ENCODE data around the gene PRSS57. TPM values are rescaled to one million over a fixed set of nuclear protein-coding genes. Genes with fewer than 3 reads are reported as not detected.

The PRSS57 gene
- total RNA-seq, 4 donors from 2014 or later = 0.32 TPM; not detected in 3

DNA sequence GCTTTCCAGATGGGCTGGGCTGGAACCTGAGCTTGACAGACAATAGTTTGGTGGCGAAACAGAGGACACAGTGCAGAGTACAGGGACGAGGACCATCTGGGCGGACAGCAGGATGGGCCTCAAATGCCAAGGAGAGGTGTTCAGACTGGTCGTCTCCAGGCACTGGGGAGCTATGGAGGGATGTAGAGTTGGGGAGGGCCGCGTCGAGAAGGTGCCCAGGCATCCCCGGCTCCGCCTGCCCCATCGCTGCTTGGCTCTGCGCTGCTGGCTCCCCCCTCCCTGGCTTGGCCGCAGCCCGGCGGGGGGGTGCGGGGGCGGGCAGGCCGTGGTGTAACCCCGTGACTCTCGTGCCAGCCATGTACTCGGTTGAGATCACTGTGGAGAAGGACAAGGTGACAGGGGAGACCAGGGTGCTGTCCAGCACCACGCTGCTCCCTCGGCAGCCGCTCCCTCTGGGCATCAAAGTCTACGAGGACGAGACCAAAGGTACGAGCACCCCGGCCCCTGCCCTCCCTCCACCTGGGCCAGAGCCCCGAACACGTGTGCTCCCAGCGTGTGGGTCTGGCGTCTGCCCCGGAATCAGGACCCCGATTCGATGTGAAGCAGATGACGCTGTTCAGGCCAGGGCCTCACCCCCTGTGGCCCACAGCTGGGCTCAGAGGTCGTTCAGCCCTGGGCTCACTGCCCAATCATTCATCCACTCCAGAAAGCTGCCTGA is 44.9 kb upstream of the PRSS57 start:
- H3K4me3 ChIP-seq (ENCODE audit: low read depth, poor library complexity, severe bottlenecking) = no peak overlapping the region
- no peak for DNase-seq (ENCODE audit: low spot score in 2 of 2)
- intact Hi-C loops (cut with DNase I; ENCODE audit: low total_unique reads) = no loop called here
- WGBS, 2 donors = 90% methylated on average over 24 to 28 of the region's 36 CpGs
- TF ChIP-seq, protein P1, sequence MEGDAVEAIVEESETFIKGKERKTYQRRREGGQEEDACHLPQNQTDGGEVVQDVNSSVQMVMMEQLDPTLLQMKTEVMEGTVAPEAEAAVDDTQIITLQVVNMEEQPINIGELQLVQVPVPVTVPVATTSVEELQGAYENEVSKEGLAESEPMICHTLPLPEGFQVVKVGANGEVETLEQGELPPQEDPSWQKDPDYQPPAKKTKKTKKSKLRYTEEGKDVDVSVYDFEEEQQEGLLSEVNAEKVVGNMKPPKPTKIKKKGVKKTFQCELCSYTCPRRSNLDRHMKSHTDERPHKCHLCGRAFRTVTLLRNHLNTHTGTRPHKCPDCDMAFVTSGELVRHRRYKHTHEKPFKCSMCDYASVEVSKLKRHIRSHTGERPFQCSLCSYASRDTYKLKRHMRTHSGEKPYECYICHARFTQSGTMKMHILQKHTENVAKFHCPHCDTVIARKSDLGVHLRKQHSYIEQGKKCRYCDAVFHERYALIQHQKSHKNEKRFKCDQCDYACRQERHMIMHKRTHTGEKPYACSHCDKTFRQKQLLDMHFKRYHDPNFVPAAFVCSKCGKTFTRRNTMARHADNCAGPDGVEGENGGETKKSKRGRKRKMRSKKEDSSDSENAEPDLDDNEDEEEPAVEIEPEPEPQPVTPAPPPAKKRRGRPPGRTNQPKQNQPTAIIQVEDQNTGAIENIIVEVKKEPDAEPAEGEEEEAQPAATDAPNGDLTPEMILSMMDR (IDR thresholded peaks at IDR 0.05) = no peak
- TF ChIP-seq POLR2A (IDR thresholded peaks at IDR 0.05) = no peak

DNA sequence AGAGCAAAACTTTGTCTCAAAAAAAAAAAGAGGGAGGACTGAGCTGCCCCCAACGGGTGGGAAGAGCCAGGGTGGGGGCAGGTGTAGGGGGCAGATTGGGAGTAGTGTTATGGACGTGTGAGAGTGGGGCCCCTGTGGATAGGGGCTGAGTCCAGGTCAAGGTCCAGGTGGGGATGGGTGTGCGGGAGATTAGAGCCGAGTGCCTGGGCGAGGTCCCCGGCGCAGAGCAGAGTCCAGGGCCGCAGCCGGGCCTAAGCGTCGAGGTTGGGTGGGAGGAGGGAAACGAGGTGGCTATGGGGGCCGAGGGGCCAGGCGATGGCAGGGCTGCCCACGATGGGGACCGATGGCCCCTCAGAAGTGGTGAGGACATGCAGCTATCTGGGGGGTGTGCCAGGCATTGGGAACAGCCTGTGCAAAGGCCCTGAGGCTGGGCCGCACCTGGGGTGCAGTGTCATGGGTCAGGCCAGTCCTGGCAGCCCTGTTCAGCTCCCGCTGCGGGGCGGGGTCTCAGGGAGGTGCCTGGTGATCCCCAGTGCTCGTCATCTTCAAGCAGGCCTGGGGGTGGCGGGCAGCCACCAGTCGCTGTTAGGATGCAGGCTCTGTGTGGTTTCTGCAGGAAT is 43.4 kb upstream of the PRSS57 start:
- DNase-seq (ENCODE audit: low spot score in 2 of 2) = no peak
- H3K4me3 ChIP-seq (ENCODE audit: low read depth, poor library complexity, severe bottlenecking) = no peak overlapping the region
- 91 to 93% methylated on average over 19 to 22 of the region's 23 CpGs for WGBS, 2 donors
- TF ChIP-seq, protein P1 (IDR thresholded peaks at IDR 0.05) = no peak
- no peak for TF ChIP-seq POLR2A (IDR thresholded peaks at IDR 0.05)
- intact Hi-C loops (cut with DNase I; ENCODE audit: low total_unique reads) = no loop called here

DNA sequence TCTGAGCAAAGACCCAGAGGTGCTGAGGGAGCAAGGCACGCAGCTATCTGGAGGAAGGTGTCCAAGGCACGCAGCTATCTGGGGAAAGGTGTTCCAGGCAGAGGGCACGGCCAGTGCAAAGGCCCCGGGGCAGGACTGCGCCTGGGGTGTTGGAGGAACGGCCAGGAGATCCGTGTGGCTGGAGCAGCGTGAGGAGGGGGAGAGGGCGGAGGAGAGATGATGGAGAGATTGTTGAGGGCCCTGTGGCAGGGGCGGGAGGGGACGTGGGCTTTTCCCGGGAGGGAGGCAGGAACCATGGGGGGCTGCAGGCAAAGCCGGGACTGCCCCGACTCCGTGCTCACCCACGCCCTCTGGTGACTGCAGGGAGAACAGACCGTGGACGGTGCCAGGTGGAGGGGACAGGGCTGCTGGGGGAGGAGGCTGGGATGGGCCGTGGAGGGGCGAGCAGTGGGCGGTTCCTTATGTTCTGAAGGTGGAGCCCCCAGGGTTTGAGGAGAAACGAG is 42.4 kb upstream of the PRSS57 start:
- DNase-seq (ENCODE audit: low spot score in 2 of 2) = no peak
- intact Hi-C loops (cut with DNase I; ENCODE audit: low total_unique reads) = no loop called here
- no peak for TF ChIP-seq POLR2A (IDR thresholded peaks at IDR 0.05)
- TF ChIP-seq, protein P1 (IDR thresholded peaks at IDR 0.05) = no peak
- H3K4me3 ChIP-seq (ENCODE audit: low read depth, poor library complexity, severe bottlenecking) = no peak overlapping the region
- WGBS, 2 donors = 44 to 60% methylated on average over 16 to 22 of the region's 22 CpGs

DNA sequence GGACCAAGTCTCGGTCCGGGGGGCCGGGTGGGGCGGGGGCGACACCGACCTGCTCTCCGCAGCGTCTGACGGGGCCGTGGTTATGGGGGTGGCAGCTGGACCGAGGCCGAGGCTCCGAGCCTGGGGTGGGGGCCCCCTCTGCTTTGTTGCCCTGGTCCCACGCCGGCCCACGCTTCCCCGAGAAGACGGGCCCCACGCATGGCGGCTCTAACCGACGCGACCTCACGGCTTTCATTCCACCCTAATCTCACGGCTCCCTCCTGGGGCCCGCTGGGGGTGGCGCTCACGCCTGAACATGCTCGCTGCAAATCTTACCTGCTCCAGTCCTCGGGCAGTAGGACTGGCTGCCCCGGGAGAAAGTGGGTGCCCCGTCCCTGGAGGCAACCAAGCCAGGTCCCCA is 40.9 kb upstream of the PRSS57 start:
- TF ChIP-seq, protein P1 (IDR thresholded peaks at IDR 0.05) = no peak
- TF ChIP-seq POLR2A (IDR thresholded peaks at IDR 0.05) = no peak
- intact Hi-C loops (cut with DNase I; ENCODE audit: low total_unique reads) = no loop called here
- WGBS, 2 donors = 74 to 84% methylated on average over 9 to 30 of the region's 32 CpGs
- no peak overlapping the region for H3K4me3 ChIP-seq (ENCODE audit: low read depth, poor library complexity, severe bottlenecking)
- DNase-seq (ENCODE audit: low spot score in 2 of 2) = no peak

DNA sequence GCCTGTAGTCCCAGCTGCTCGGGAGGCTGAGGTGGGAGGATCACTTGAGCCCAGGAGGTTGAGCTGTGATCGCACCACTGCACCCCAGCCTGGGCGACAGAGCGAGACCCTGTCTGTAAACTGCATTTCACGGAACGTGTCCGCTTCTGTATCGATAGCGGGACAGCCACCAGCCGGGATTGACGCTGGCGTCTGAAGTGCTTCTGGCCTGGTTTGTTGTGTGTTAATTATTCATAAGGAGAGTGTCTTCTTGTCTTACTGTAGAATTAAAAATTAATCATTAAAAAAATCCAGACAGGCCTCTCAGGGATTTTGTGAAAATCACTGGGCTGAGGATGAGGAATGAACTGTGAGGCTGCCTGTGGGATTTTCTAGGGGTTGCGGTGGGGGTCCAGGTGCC is 39.5 kb upstream of the PRSS57 start:
- TF ChIP-seq, protein P1 (IDR thresholded peaks at IDR 0.05) = no peak
- no peak for TF ChIP-seq POLR2A (IDR thresholded peaks at IDR 0.05)
- H3K4me3 ChIP-seq (ENCODE audit: low read depth, poor library complexity, severe bottlenecking) = no peak overlapping the region
- no peak for DNase-seq (ENCODE audit: low spot score in 2 of 2)
- 93 to 94% methylated on average over 13 of the region's 13 CpGs for WGBS, 2 donors
- intact Hi-C loops (cut with DNase I; ENCODE audit: low total_unique reads) = loop anchor here (2.0 kb wide), 1 partner anchor 70 kb away; no protein-coding TSS in a partner anchor
